PC-9 (cell line): ENCODE data around the gene PIK3C2G. TPM values are rescaled to one million over a fixed set of nuclear protein-coding genes. Genes with fewer than 3 reads are reported as not detected.

Experiments
- BruUV-seq: library from RNA; stranded (reverse); fragments of 400-500 nt; replicated peaks from 2 replicates; lab custom pipeline; 2021; lab: Mats Ljungman, UMichigan
- CTCF ChIA-PET: fragments of 300-600 bp; sonication (Branson Sonifier 250); formaldehyde crosslinking; loops from one replicate; lab custom pipeline; 2022; ENCODE audit warnings: antibody characterized with exemption; lab: Charles Lee
- POLR2A ChIA-PET: fragments of 300-600 bp; sonication (Branson Sonifier 250); formaldehyde crosslinking; loops from one replicate; lab custom pipeline; 2022; ENCODE audit warnings: antibody characterized with exemption; ENCODE audit not compliant: unreplicated experiment; lab: Charles Lee
- DNase-seq, 2 experiments: peaks; one replicate each; pipeline versions ENCODE4 v3.0.0 to v3.0.0-alpha.2; 2015 to 2022; ENCODE audit warnings: mixed read lengths in 1 of 2
- H2AFZ ChIP-seq: fragments of 200-600 bp; sonication (generic); 2 replicates; pipeline ENCODE4 v1.8.1; 2017; ENCODE audit warnings: antibody characterized with exemption
- H3F3A ChIP-seq: fragments of 200-600 bp; sonication (generic); 2 replicates; pipeline ENCODE4 v1.8.1; 2017; ENCODE audit warnings: antibody characterized with exemption, mild to moderate bottlenecking, low read depth; ENCODE audit not compliant: insufficient read depth
- H3K27ac ChIP-seq: fragments of 200-600 bp; sonication (generic); 2 replicates; pipeline ENCODE4 v1.6.1; 2016; ENCODE audit warnings: mixed run types
- H3K27me3 ChIP-seq: fragments of 200-600 bp; sonication (generic); 2 replicates; pipeline ENCODE4 v1.6.1; 2016; ENCODE audit warnings: low read depth, mixed run types; ENCODE audit not compliant: insufficient read depth
- H3K36me3 ChIP-seq: fragments of 200-600 bp; sonication (generic); 2 replicates; pipeline ENCODE4 v1.6.1; 2016; ENCODE audit warnings: low read depth, mixed run types
- H3K4me1 ChIP-seq: fragments of 200-600 bp; sonication (generic); replicated peaks from 2 replicates; pipeline ENCODE4 v1.6.1; 2016; ENCODE audit warnings: mixed run types; ENCODE audit not compliant: insufficient read depth
- H3K4me2 ChIP-seq: fragments of 200-600 bp; sonication (generic); 2 replicates; pipeline ENCODE4 v1.6.1; 2017; ENCODE audit warnings: mixed run types
- H3K4me3 ChIP-seq: fragments of 200-600 bp; sonication (generic); 2 replicates; pipeline ENCODE4 v1.6.1; 2016; ENCODE audit warnings: mixed run types
- H3K79me2 ChIP-seq: fragments of 200-600 bp; sonication (generic); 2 replicates; pipeline ENCODE4 v1.6.1; 2017; ENCODE audit warnings: low read depth, mixed run types
- H3K9me2 ChIP-seq: fragments of 200-600 bp; sonication (generic); 2 replicates; pipeline ENCODE4 v1.8.1; 2017; ENCODE audit warnings: mild to moderate bottlenecking; ENCODE audit not compliant: insufficient read depth
- H3K9me3 ChIP-seq: fragments of 200-600 bp; sonication (generic); 2 replicates; pipeline ENCODE4 v1.8.1; 2016; ENCODE audit warnings: low read depth; ENCODE audit not compliant: insufficient read depth
- H4K20me1 ChIP-seq: fragments of 200-600 bp; sonication (generic); 2 replicates; pipeline ENCODE4 v1.8.1; 2017; ENCODE audit not compliant: insufficient read depth
- EZH2 ChIP-seq: fragments of 200-600 bp; sonication (generic); IDR thresholded peaks from 2 replicates; pipeline ENCODE4 v1.8.0; 2017; ENCODE audit warnings: antibody characterized with exemption, low read depth
- intact Hi-C: fragments of 100-400 bp; cut with micrococcal nuclease; formaldehyde crosslinking; loops from one replicate; pipeline ENCODE4 v1.10.0; 2022; ENCODE audit not compliant: unreplicated experiment
- total RNA-seq: library from RNA; stranded (reverse); gene quantifications from 2 replicates; pipeline ENCODE4 v1.2.3, GENCODE V29; 2021
- TF ChIP-seq, protein P1 (sequence below): fragments of 200-600 bp; sonication (generic); conservative IDR thresholded peaks from 2 replicates; pipeline ENCODE4 v1.6.1; 2017; ENCODE audit warnings: mixed run types, antibody characterized with exemption, mild to moderate bottlenecking, moderate library complexity

The PIK3C2G gene
- total RNA-seq, 1 experiment from 2014 or later, result 1.4 TPM

DNA sequence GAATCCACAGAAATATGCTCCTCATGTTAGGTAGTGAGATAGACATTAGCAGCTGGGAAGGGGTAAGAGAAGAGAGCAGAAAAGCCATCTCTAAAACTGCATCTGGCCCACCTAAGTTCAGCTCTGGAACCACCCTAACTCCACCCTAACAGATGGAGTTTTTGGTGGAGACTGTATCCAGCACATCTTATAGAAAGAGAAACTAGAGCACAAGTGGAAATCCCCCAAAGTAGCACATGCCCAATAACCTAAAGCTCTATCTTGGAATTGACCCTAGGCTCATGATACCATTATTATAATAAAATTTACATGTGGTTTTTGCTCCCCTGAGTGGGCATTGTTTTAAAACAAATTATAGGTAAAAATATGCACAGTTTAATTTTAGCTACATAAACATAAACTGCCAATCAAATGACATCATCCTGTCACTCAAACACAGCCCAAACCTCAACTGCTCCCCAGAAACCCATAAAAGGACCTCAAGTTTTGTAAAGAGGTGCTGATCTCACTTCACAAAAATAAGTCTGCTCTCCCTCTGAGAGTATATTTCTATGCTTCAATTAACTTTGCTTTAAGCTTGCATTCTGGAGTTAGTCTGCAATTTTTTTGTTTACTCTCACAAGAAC, 206.4 kb downstream of the PIK3C2G start:
- Histone ChIP-seq H3K27ac (no peak overlapping the region), H3K4me2 (no peak overlapping the region), H3K4me3 (no peak overlapping the region), H3K27me3 (no peaks in the 10 kb centered on the region), H3K79me2 (no peaks in the 10 kb centered on the region), H3K9me3 (no peaks in the 10 kb centered on the region), H3K9me2 (no peaks in the 10 kb centered on the region; the same call in 1 of the 2 replicates), H3F3A (no peaks in the 10 kb centered on the region), H4K20me1 (no peaks in the 10 kb centered on the region), H2AFZ (no peak overlapping the region), H3K4me1 (no peaks in the 10 kb centered on the region), H3K36me3 (no peaks in the 10 kb centered on the region)
- CTCF ChIA-PET, result no interaction called here
- no peak for DNase-seq
- intact Hi-C loops, result no loop called here
- no TSS peak for BruUV-seq
- POLR2A ChIA-PET, result no interaction called here
- no peak for TF ChIP-seq EZH2
- TF ChIP-seq, protein P1, sequence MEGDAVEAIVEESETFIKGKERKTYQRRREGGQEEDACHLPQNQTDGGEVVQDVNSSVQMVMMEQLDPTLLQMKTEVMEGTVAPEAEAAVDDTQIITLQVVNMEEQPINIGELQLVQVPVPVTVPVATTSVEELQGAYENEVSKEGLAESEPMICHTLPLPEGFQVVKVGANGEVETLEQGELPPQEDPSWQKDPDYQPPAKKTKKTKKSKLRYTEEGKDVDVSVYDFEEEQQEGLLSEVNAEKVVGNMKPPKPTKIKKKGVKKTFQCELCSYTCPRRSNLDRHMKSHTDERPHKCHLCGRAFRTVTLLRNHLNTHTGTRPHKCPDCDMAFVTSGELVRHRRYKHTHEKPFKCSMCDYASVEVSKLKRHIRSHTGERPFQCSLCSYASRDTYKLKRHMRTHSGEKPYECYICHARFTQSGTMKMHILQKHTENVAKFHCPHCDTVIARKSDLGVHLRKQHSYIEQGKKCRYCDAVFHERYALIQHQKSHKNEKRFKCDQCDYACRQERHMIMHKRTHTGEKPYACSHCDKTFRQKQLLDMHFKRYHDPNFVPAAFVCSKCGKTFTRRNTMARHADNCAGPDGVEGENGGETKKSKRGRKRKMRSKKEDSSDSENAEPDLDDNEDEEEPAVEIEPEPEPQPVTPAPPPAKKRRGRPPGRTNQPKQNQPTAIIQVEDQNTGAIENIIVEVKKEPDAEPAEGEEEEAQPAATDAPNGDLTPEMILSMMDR, result no peak

DNA sequence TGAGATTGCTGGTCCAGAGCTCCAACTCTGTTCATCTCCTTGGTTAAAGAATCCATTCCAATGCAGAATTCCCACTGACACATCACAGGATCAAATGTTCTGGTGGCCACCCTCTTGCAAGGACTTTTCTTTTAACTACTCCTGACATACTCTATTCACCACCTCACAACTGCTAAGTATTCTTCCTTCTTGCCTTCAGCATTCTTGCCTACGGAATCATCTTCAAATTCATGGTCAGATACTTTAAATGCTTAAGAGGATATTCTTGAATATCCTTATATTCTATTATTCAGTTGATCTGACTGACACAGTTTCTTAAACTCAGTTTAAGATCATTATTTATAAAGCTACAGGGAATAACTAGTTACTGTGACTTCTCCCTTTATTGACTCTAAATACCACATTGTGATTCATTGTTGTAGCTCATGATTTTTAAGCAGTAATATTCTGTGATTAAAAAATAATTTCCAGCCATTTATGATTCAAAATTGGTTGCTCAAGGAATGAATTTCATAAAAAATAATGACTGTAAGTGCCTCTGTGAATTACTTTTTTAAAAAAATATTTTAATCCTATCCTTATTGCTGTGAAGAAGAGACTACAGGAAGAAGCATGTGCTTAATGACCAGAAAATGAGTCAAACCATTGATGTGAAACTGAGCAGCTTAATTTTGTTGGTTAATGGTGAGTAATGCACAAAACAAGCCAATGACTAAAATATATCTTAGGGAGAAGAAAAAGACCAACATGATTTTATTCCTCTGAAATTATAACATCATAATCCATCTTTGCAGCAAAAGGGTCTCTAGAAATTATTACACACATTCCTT, 207.1 kb downstream of the PIK3C2G start:
- no peaks in the 10 kb centered on the region for H3F3A ChIP-seq
- no peaks in the 10 kb centered on the region for H3K4me1 ChIP-seq
- H3K79me2 ChIP-seq, result no peaks in the 10 kb centered on the region
- no peak overlapping the region for H3K4me3 ChIP-seq
- no peaks in the 10 kb centered on the region for H3K9me3 ChIP-seq
- DNase-seq, result no peak
- intact Hi-C loops, result no loop called here
- CTCF ChIA-PET, result no interaction called here
- no TSS peak for BruUV-seq
- no peak overlapping the region for H3K4me2 ChIP-seq
- no peaks in the 10 kb centered on the region for H4K20me1 ChIP-seq
- no peaks in the 10 kb centered on the region for H3K36me3 ChIP-seq
- no peak overlapping the region for H2AFZ ChIP-seq
- POLR2A ChIA-PET, result interaction anchor here (0.7 kb wide), 1 partner anchor 751 kb away, joined by 3 read pairs; no protein-coding TSS in a partner anchor
- H3K9me2 ChIP-seq, result no peaks in the 10 kb centered on the region; the same call in 1 of the 2 replicates
- no peak overlapping the region for H3K27ac ChIP-seq
- no peaks in the 10 kb centered on the region for H3K27me3 ChIP-seq
- TF ChIP-seq, protein P1, result no peak
- no peak for TF ChIP-seq EZH2

DNA sequence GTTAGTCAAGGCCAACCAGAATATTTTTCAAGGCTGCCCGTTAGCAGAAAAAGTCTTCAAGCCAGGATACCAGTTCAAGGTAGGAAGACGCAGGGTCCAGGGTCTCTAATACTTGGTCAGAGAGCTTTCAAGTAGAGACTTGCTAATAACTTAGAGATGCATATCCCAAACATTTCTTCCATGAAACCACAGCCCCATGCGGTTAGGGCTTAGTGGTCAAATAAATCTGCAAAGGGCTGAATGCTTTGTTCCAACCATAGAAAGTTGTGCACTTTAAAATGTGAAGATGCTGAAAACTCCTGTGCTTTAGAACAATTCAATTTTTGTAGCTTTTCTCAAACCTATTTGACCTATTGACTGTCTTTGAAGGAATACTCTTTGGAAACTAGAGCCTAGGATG, 208.9 kb downstream of the PIK3C2G start:
- Histone ChIP-seq H3K9me2 (no peaks in the 10 kb centered on the region; the same call in 1 of the 2 replicates), H3K9me3 (no peaks in the 10 kb centered on the region), H3K79me2 (no peaks in the 10 kb centered on the region), H3K4me3 (no peak overlapping the region), H3K4me2 (no peak overlapping the region), H3K36me3 (no peaks in the 10 kb centered on the region), H3K4me1 (no peaks in the 10 kb centered on the region), H2AFZ (no peak overlapping the region), H3F3A (no peaks in the 10 kb centered on the region), H4K20me1 (no peaks in the 10 kb centered on the region), H3K27me3 (no peaks in the 10 kb centered on the region), H3K27ac (no peak overlapping the region)
- no TSS peak for BruUV-seq
- intact Hi-C loops, result no loop called here
- POLR2A ChIA-PET, result no interaction called here
- TF ChIP-seq, protein P1, result no peak
- TF ChIP-seq EZH2, result no peak
- CTCF ChIA-PET, result no interaction called here
- DNase-seq, result no peak
